ENCODE results near the gene TASP1. TPM values are rescaled to one million over a fixed set of nuclear protein-coding genes. Genes with fewer than 3 reads are reported as not detected.
"Not testable (repeated sequence)": the region's sequence is repeated elsewhere in the genome, so short reads cannot be mapped to it uniquely, and the experiment has no call there.

The TASP1 gene
- total RNA-seq, 1 donor from 2014 or later, result 9.0 TPM

- H3K36me3 Mint-ChIP-seq (ENCODE audit: unreplicated experiment), result no peaks in the 10 kb centered on the region
- DNase-seq (ENCODE audit: extremely low spot score, unreplicated experiment), result no peak
- H3K27me3 Mint-ChIP-seq (ENCODE audit: unreplicated experiment), result no peaks in the 10 kb centered on the region
- no peak overlapping the region for H3K4me3 Mint-ChIP-seq (ENCODE audit: unreplicated experiment)
- TF ChIP-seq CTCF (IDR thresholded peaks at IDR 0.05), result no peak
- H3K9me3 Mint-ChIP-seq (ENCODE audit: unreplicated experiment), result no peaks in the 10 kb centered on the region
- H3K27ac Mint-ChIP-seq (ENCODE audit: unreplicated experiment), result no peak overlapping the region
- no peaks in the 10 kb centered on the region for H3K4me1 Mint-ChIP-seq (ENCODE audit: unreplicated experiment)
Measured at GRCh38 chr20:13364278-13365170, 274.2 kb downstream of the TASP1 start.

DNA sequence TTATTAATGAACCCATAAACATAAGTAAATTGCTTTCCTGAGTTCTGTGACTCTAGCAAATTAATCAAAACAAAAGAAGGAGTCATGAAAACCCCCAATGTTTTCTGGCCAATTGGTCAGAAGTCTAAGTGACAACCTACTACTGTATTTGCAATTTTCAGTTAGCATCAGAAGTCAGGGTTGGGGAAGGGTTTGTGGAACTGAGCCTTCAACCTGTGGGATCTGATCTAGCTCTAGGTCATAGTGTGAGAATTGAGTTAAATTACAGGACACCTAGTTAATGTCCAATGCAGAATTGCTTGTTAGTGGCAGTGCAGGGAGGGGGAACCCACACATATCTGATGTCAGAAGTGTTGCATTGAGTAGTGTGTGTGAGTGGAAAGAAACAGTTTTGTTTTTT lies 275.3 kb downstream of the TASP1 start:
- no peak for TF ChIP-seq CTCF (IDR thresholded peaks at IDR 0.05)
- no peaks in the 10 kb centered on the region for H3K4me1 Mint-ChIP-seq (ENCODE audit: unreplicated experiment)
- H3K27me3 Mint-ChIP-seq (ENCODE audit: unreplicated experiment), result no peaks in the 10 kb centered on the region
- H3K4me3 Mint-ChIP-seq (ENCODE audit: unreplicated experiment), result no peak overlapping the region
- no peak overlapping the region for H3K27ac Mint-ChIP-seq (ENCODE audit: unreplicated experiment)
- DNase-seq (ENCODE audit: extremely low spot score, unreplicated experiment), result no peak
- no peaks in the 10 kb centered on the region for H3K9me3 Mint-ChIP-seq (ENCODE audit: unreplicated experiment)
- H3K36me3 Mint-ChIP-seq (ENCODE audit: unreplicated experiment), result no peaks in the 10 kb centered on the region

- H3K4me1 Mint-ChIP-seq (ENCODE audit: unreplicated experiment); H3K27me3 Mint-ChIP-seq (ENCODE audit: unreplicated experiment); H3K4me3 Mint-ChIP-seq (ENCODE audit: unreplicated experiment); H3K9me3 Mint-ChIP-seq (ENCODE audit: unreplicated experiment); H3K36me3 Mint-ChIP-seq (ENCODE audit: unreplicated experiment); H3K27ac Mint-ChIP-seq (ENCODE audit: unreplicated experiment); DNase-seq (ENCODE audit: extremely low spot score, unreplicated experiment): not testable (repeated sequence)
Measured at GRCh38 chr20:13362165-13362564, 276.6 kb downstream of the TASP1 start.

- not testable (repeated sequence) for H3K36me3 Mint-ChIP-seq (ENCODE audit: unreplicated experiment); H3K4me1 Mint-ChIP-seq (ENCODE audit: unreplicated experiment); H3K9me3 Mint-ChIP-seq (ENCODE audit: unreplicated experiment); H3K4me3 Mint-ChIP-seq (ENCODE audit: unreplicated experiment); H3K27me3 Mint-ChIP-seq (ENCODE audit: unreplicated experiment); H3K27ac Mint-ChIP-seq (ENCODE audit: unreplicated experiment); DNase-seq (ENCODE audit: extremely low spot score, unreplicated experiment)
Measured at GRCh38 chr20:13358936-13359335, 279.8 kb downstream of the TASP1 start.

- not testable (repeated sequence) for H3K36me3 Mint-ChIP-seq (ENCODE audit: unreplicated experiment); H3K9me3 Mint-ChIP-seq (ENCODE audit: unreplicated experiment); H3K27me3 Mint-ChIP-seq (ENCODE audit: unreplicated experiment); H3K4me1 Mint-ChIP-seq (ENCODE audit: unreplicated experiment); H3K27ac Mint-ChIP-seq (ENCODE audit: unreplicated experiment); H3K4me3 Mint-ChIP-seq (ENCODE audit: unreplicated experiment); DNase-seq (ENCODE audit: extremely low spot score, unreplicated experiment)
Measured at GRCh38 chr20:13357782-13358181, 280.9 kb downstream of the TASP1 start.

DNA sequence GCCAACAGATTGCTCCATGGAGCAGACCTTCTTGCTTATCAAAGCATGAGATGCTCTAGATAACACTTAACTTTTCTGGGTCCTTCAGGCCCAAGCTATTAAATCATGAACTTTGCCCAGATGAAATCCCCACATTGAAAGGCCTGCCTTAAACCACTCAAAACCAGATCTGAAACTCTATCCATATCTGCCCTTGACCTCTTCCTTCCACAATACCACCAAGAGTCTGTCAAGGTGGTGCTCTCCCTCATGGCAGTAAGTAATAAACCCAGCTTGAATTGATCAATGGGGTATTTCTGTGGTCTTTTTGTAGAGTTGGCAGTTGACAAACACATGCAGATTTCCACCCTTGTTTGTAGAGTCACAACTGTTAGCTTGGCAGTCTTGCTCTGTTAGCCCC lies 282.1 kb downstream of the TASP1 start:
- no peak for DNase-seq (ENCODE audit: extremely low spot score, unreplicated experiment)
- H3K9me3 Mint-ChIP-seq (ENCODE audit: unreplicated experiment), result no peaks in the 10 kb centered on the region
- no peak overlapping the region for H3K27ac Mint-ChIP-seq (ENCODE audit: unreplicated experiment)
- no peak for TF ChIP-seq CTCF (IDR thresholded peaks at IDR 0.05)
- H3K36me3 Mint-ChIP-seq (ENCODE audit: unreplicated experiment), result no peaks in the 10 kb centered on the region
- no peaks in the 10 kb centered on the region for H3K4me1 Mint-ChIP-seq (ENCODE audit: unreplicated experiment)
- no peak overlapping the region for H3K4me3 Mint-ChIP-seq (ENCODE audit: unreplicated experiment)
- no peaks in the 10 kb centered on the region for H3K27me3 Mint-ChIP-seq (ENCODE audit: unreplicated experiment)
